GM12878 (cell line): Measurements from ENCODE around the gene GOLGA6L7. TPM values are rescaled to one million over a fixed set of nuclear protein-coding genes. Genes with fewer than 3 reads are reported as not detected.

ENCODE experiments used
- ATAC-seq: fragments of 200-7000 bp; cut with Tn5 transposase; 3 replicates; pipeline ENCODE4 v1.9.1; 2020; ENCODE audit warnings: mild to moderate bottlenecking, moderate library complexity
- BruUV-seq: library from RNA; stranded (reverse); fragments of 400-500 nt; replicated peaks from 2 replicates; lab custom pipeline; 2021; lab: Mats Ljungman, UMichigan
- CTCF ChIA-PET: fragments of 300-600 bp; sonication (Branson Sonifier 250); formaldehyde crosslinking; extraction: SDS; loops from one replicate; lab custom pipeline; 2021; ENCODE audit warnings: inconsistent platforms; lab: Yijun Ruan, JAX
- POLR2A ChIA-PET: fragments of 350-600 bp; formaldehyde crosslinking; extraction: SDS; loops from one replicate; lab custom pipeline; 2021; ENCODE audit warnings: inconsistent platforms; lab: Charles Lee
- RAD21 ChIA-PET: fragments of 300-600 bp; sonication (Branson Sonifier 250); formaldehyde crosslinking; loops from one replicate; lab custom pipeline; 2023; ENCODE audit warnings: antibody characterized with exemption; ENCODE audit not compliant: unreplicated experiment; lab: Charles Lee
- SMC1A ChIA-PET: fragments of 300-600 bp; sonication (Branson Sonifier 250); formaldehyde crosslinking; loops from one replicate; lab custom pipeline; 2023; ENCODE audit not compliant: unreplicated experiment, uncharacterized antibody; lab: Charles Lee
- DNase-seq: peaks from one replicate; pipeline ENCODE4 v3.0.0-alpha.2; 2011; ENCODE audit warnings: low read depth, low spot score
- FAIRE-seq: peaks from 3 replicates; lab custom pipeline; 2011; peaks lifted over from hg19 to GRCh38; lab: Jason Lieb, UNC
- H2AFZ ChIP-seq: 2 replicates; pipeline ENCODE4 v1.6.0; 2011; ENCODE audit warnings: low read depth, low read length, control low read depth; ENCODE audit not compliant: control insufficient read depth
- H3K27ac ChIP-seq: 2 replicates; pipeline ENCODE4 v1.5.1; 2011; ENCODE audit warnings: control low read depth; ENCODE audit not compliant: control insufficient read depth, insufficient read depth
- H3K27me3 ChIP-seq, 2 experiments: replicated peaks in 1 of 2; 2 replicates each; pipeline versions ENCODE4 v1.6.0 to v1.6.1; 2011; ENCODE audit warnings: low read length in 1 of 2; ENCODE audit not compliant: control insufficient read depth in 2 of 2, insufficient read depth in 2 of 2
- H3K36me3 ChIP-seq, 2 experiments: 2 replicates each; pipeline ENCODE4 v1.5.1; 2011; ENCODE audit warnings: low read length in 1 of 2; ENCODE audit not compliant: control insufficient read depth in 2 of 2, insufficient read depth in 2 of 2
- H3K4me1 ChIP-seq: 2 replicates; pipeline ENCODE4 v1.6.1; 2011; ENCODE audit warnings: mild to moderate bottlenecking, low read length, moderate library complexity, mixed read lengths; ENCODE audit not compliant: control insufficient read depth, insufficient read depth
- H3K4me2 ChIP-seq: 2 replicates; pipeline ENCODE4 v1.6.0; 2011; ENCODE audit warnings: control low read depth; ENCODE audit not compliant: control insufficient read depth, insufficient read depth
- H3K4me3 ChIP-seq: fragments of 200-600 bp; sonication (generic); 2 replicates; pipeline ENCODE4 v1.5.1; 2016
- H3K79me2 ChIP-seq: 2 replicates; pipeline ENCODE4 v1.6.0; 2011; ENCODE audit warnings: low read length; ENCODE audit not compliant: control insufficient read depth, insufficient read depth
- H3K9ac ChIP-seq: 2 replicates; pipeline ENCODE4 v1.8.0; 2011; ENCODE audit warnings: low read length, control low read depth, mixed read lengths; ENCODE audit not compliant: control insufficient read depth, insufficient read depth
- H3K9me3 ChIP-seq: replicated peaks from 3 replicates; pipeline ENCODE4 v1.5.1; 2011; ENCODE audit warnings: mild to moderate bottlenecking, low read length; ENCODE audit not compliant: control insufficient read depth, insufficient read depth
- H4K20me1 ChIP-seq: 2 replicates; pipeline ENCODE4 v1.6.0; 2011; ENCODE audit not compliant: control insufficient read depth, insufficient read depth
- ATF7 ChIP-seq: fragments of 450-650 bp; IDR thresholded peaks from 2 replicates; pipeline ENCODE4 v1.6.1; 2016; ENCODE audit warnings: low read depth, mild to moderate bottlenecking
- CBX5 ChIP-seq: sonication (generic); IDR thresholded peaks from 2 replicates; pipeline ENCODE4 v1.6.1; 2016; ENCODE audit warnings: low read depth, moderate library complexity, mild to moderate bottlenecking, inconsistent platforms
- EP300 ChIP-seq, 2 experiments: fragments of 150-350 bp in 1 of 2; IDR thresholded peaks; 2 replicates each; pipeline ENCODE4 v1.6.1; 2011 to 2012; ENCODE audit warnings: low read depth in 2 of 2, low read length in 2 of 2, borderline replicate concordance in 1 of 2, improper control_type of control experiment in 1 of 2, inconsistent platforms in 1 of 2; ENCODE audit not compliant: control insufficient read depth in 1 of 2
- EZH2 ChIP-seq: IDR thresholded peaks from 2 replicates; pipeline ENCODE4 v1.6.1; 2012; ENCODE audit warnings: low read depth, mild to moderate bottlenecking, control low read depth, inconsistent platforms, low read length, borderline replicate concordance; ENCODE audit not compliant: control insufficient read depth
- FOXK2 ChIP-seq: fragments of 450-650 bp; IDR thresholded peaks from 2 replicates; pipeline ENCODE4 v1.6.1; 2017; ENCODE audit warnings: mild to moderate bottlenecking, moderate library complexity
- MTA3 ChIP-seq: IDR thresholded peaks from 2 replicates; pipeline ENCODE4 v1.6.1; 2012; ENCODE audit warnings: low read length, inconsistent platforms, borderline replicate concordance
- MYB ChIP-seq: fragments of 150-350 bp; IDR thresholded peaks from 2 replicates; pipeline ENCODE4 v1.6.1; 2014; ENCODE audit warnings: mild to moderate bottlenecking, low read depth, low read length, borderline replicate concordance
- MYC ChIP-seq: IDR thresholded peaks from 2 replicates; pipeline ENCODE4 v1.6.1; 2011; ENCODE audit warnings: mild to moderate bottlenecking, low read length, moderate library complexity, inconsistent platforms; ENCODE audit not compliant: insufficient read depth, insufficient replicate concordance, insufficient read length, severe bottlenecking
- NFYB ChIP-seq: IDR thresholded peaks from 2 replicates; pipeline ENCODE4 v1.6.1; 2011; ENCODE audit warnings: low read depth, mild to moderate bottlenecking, low read length, improper control_type of control experiment, moderate library complexity; ENCODE audit not compliant: insufficient read depth
- RCOR1 ChIP-seq: conservative IDR thresholded peaks from 2 replicates; pipeline ENCODE4 v1.6.1; 2012; ENCODE audit warnings: low read depth, low read length, improper control_type of control experiment
- STAT1 ChIP-seq: fragments of 450-650 bp; conservative IDR thresholded peaks from 2 replicates; pipeline ENCODE4 v1.6.1; 2014; ENCODE audit warnings: antibody characterized with exemption, mild to moderate bottlenecking
- TBL1XR1 ChIP-seq: IDR thresholded peaks from 2 replicates; pipeline ENCODE4 v1.6.1; 2012; ENCODE audit warnings: low read depth, low read length, improper control_type of control experiment
- ZNF207 ChIP-seq: fragments of 450-650 bp; IDR thresholded peaks from 2 replicates; pipeline ENCODE4 v1.6.1; 2014; ENCODE audit warnings: antibody characterized with exemption, mild to moderate bottlenecking, borderline replicate concordance
- ZNF622 ChIP-seq: fragments of 450-650 bp; IDR thresholded peaks from 2 replicates; pipeline ENCODE4 v1.6.1; 2017; ENCODE audit warnings: mild to moderate bottlenecking, inconsistent platforms
- WGBS: methylation state at CpG from one replicate; pipeline ENCODE4 v1.1.6; 2016; ENCODE audit warnings: low lambda C conversion rate; ENCODE audit not compliant: insufficient replicate concordance, insufficient coverage; ENCODE audit errors: missing lambda C conversion rate; 5-methylcytosine and 5-hydroxymethylcytosine counted together
- in situ Hi-C: fragments of 300-500 bp; cut with MboI; formaldehyde crosslinking; loops from 9 replicates; pipeline ENCODE4 v1.14.3; 2018; ENCODE audit warnings: mixed read lengths
- intact Hi-C: fragments of 100-400 bp; cut with micrococcal nuclease; formaldehyde crosslinking; loops from one replicate; pipeline ENCODE4 v1.14.2; 2022; ENCODE audit not compliant: unreplicated experiment
- polyA plus RNA-seq, 11 experiments: library from polyadenylated mRNA; depleted of rRNA in 4 of 11; unstranded in 6 of 11; stranded (reverse) in 5 of 11; fragments of >200 nt; fragmentation: Nextera tagmentation in 4 of 11; fragmentation: Illumina TruSeq in 1 of 11; extraction: Ambion mirVana in 4 of 11; extraction: Trizol in 1 of 11; gene quantifications; 1 replicate in 1 of 11; 2 replicates in 10 of 11; pipeline versions ENCODE4 v1.2.1 to v1.2.3, GENCODE V29; 2011 to 2016; ENCODE audit warnings: inconsistent platforms in 2 of 11, missing spikeins in 2 of 11, low read depth in 1 of 11
- total RNA-seq, 4 experiments: library from RNA; depleted of rRNA in 3 of 4; stranded (reverse); fragments of >200 nt in 3 of 4; fragmentation: Illumina TruSeq in 1 of 4; extraction: Trizol in 1 of 4; gene quantifications; 2 replicates each; pipeline versions ENCODE4 v1.2.1 to v1.2.3, GENCODE V29; 2013 to 2021
- TF ChIP-seq, protein P1 (sequence below): fragments of 150-350 bp; IDR thresholded peaks from 2 replicates; pipeline ENCODE4 v1.6.1; 2016; ENCODE audit warnings: low read depth, low read length
- TF ChIP-seq, protein P2 (sequence below): IDR thresholded peaks from 2 replicates; pipeline ENCODE4 v1.6.1; 2011; ENCODE audit warnings: low read depth, low read length, improper control_type of control experiment, borderline replicate concordance
- TF ChIP-seq, protein P3 (sequence below): fragments of 450-650 bp; IDR thresholded peaks from 2 replicates; pipeline ENCODE4 v1.6.1; 2016; ENCODE audit warnings: mild to moderate bottlenecking, moderate library complexity, borderline replicate concordance

Gene GOLGA6L7
- total and polyA plus RNA-seq, 10 of the 15 experiments (the other 5 are each of a cell fraction or from before 2014, with no cell fraction given): not detected

DNA sequence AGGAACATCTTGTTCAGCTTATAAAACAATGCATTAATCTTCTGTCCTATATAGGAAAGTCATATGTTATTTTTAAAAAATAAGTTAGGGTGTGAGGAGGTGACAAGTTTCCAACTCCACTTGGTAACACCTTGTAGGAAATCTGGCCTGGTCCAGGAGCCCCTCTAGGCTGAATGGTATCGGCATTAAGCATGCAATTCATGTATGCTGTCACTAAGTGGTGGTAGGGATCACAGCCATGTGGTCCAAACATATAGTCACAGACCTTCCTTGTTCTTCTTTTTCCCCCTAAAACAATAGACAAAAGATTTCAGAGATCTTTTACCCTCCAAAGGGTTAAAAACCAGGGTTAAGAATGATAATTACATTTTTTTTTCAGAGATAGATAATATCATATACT lies 33.2 kb upstream of the GOLGA6L7 start:
- H3K79me2 ChIP-seq: no peaks in the 10 kb centered on the region
- SMC1A ChIA-PET: no interaction called here
- FAIRE-seq: no peak
- H3K9ac ChIP-seq: no peak overlapping the region
- WGBS: 46% methylated on average over 1 of the region's 1 CpG
- H4K20me1 ChIP-seq: no peaks in the 10 kb centered on the region
- H3K4me3 ChIP-seq: no peak overlapping the region
- H3K27ac ChIP-seq: no peak overlapping the region
- no peaks in the 10 kb centered on the region for H3K36me3 ChIP-seq
- no peak overlapping the region for H3K4me2 ChIP-seq
- in situ Hi-C loops: no loop called here
- RAD21 ChIA-PET: no interaction called here
- no TSS peak for BruUV-seq
- no peak overlapping the region for H2AFZ ChIP-seq
- CTCF ChIA-PET: no interaction called here
- H3K4me1 ChIP-seq: no peaks in the 10 kb centered on the region
- no peak for ATAC-seq
- intact Hi-C loops: no loop called here
- POLR2A ChIA-PET: no interaction called here
- no peak for DNase-seq
- peaks cover 0 to 5% of the 10 kb centered on the region in 2 experiments; a peak in 3 of 4 replicates for H3K27me3 ChIP-seq
- H3K9me3 ChIP-seq: no peaks in the 10 kb centered on the region
- no peak for TF ChIP-seq ATF7
- no peak for TF ChIP-seq ZNF622
- TF ChIP-seq MTA3: no peak
- TF ChIP-seq NFYB: no peak
- TF ChIP-seq ZNF207: no peak
- TF ChIP-seq EP300 (IDR thresholded peaks at IDR 0.05; ENCODE audit: borderline replicate concordance in 1 of 2, control insufficient read depth in 1 of 2, low read depth in 2 of 2, low read length in 2 of 2): no peak
- TF ChIP-seq, protein P1, sequence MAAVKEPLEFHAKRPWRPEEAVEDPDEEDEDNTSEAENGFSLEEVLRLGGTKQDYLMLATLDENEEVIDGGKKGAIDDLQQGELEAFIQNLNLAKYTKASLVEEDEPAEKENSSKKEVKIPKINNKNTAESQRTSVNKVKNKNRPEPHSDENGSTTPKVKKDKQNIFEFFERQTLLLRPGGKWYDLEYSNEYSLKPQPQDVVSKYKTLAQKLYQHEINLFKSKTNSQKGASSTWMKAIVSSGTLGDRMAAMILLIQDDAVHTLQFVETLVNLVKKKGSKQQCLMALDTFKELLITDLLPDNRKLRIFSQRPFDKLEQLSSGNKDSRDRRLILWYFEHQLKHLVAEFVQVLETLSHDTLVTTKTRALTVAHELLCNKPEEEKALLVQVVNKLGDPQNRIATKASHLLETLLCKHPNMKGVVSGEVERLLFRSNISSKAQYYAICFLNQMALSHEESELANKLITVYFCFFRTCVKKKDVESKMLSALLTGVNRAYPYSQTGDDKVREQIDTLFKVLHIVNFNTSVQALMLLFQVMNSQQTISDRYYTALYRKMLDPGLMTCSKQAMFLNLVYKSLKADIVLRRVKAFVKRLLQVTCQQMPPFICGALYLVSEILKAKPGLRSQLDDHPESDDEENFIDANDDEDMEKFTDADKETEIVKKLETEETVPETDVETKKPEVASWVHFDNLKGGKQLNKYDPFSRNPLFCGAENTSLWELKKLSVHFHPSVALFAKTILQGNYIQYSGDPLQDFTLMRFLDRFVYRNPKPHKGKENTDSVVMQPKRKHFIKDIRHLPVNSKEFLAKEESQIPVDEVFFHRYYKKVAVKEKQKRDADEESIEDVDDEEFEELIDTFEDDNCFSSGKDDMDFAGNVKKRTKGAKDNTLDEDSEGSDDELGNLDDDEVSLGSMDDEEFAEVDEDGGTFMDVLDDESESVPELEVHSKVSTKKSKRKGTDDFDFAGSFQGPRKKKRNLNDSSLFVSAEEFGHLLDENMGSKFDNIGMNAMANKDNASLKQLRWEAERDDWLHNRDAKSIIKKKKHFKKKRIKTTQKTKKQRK: no peak
- TF ChIP-seq MYB: no peak
- no peak for TF ChIP-seq STAT1
- no peak for TF ChIP-seq MYC
- TF ChIP-seq TBL1XR1: no peak
- TF ChIP-seq, protein P2, sequence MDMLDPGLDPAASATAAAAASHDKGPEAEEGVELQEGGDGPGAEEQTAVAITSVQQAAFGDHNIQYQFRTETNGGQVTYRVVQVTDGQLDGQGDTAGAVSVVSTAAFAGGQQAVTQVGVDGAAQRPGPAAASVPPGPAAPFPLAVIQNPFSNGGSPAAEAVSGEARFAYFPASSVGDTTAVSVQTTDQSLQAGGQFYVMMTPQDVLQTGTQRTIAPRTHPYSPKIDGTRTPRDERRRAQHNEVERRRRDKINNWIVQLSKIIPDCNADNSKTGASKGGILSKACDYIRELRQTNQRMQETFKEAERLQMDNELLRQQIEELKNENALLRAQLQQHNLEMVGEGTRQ: no peak
- TF ChIP-seq EZH2: no peak
- TF ChIP-seq RCOR1: no peak
- TF ChIP-seq, protein P3, sequence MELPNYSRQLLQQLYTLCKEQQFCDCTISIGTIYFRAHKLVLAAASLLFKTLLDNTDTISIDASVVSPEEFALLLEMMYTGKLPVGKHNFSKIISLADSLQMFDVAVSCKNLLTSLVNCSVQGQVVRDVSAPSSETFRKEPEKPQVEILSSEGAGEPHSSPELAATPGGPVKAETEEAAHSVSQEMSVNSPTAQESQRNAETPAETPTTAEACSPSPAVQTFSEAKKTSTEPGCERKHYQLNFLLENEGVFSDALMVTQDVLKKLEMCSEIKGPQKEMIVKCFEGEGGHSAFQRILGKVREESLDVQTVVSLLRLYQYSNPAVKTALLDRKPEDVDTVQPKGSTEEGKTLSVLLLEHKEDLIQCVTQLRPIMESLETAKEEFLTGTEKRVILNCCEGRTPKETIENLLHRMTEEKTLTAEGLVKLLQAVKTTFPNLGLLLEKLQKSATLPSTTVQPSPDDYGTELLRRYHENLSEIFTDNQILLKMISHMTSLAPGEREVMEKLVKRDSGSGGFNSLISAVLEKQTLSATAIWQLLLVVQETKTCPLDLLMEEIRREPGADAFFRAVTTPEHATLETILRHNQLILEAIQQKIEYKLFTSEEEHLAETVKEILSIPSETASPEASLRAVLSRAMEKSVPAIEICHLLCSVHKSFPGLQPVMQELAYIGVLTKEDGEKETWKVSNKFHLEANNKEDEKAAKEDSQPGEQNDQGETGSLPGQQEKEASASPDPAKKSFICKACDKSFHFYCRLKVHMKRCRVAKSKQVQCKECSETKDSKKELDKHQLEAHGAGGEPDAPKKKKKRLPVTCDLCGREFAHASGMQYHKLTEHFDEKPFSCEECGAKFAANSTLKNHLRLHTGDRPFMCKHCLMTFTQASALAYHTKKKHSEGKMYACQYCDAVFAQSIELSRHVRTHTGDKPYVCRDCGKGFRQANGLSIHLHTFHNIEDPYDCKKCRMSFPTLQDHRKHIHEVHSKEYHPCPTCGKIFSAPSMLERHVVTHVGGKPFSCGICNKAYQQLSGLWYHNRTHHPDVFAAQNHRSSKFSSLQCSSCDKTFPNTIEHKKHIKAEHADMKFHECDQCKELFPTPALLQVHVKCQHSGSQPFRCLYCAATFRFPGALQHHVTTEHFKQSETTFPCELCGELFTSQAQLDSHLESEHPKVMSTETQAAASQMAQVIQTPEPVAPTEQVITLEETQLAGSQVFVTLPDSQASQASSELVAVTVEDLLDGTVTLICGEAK: no peak
- no peak for TF ChIP-seq CBX5
- TF ChIP-seq FOXK2: no peak
